Lower lobe of right lung (tissue), 2 donors: Measurements from ENCODE around the gene ANXA2R. TPM values are rescaled to one million over a fixed set of nuclear protein-coding genes. Genes with fewer than 3 reads are reported as not detected.

ENCODE experiments used
- ATAC-seq, 2 donors: fragments of 200-7000 bp; cut with Tn5 transposase; one replicate each; pipeline ENCODE4 v1.9.1; 2020 to 2022; ENCODE audit warnings: mild to moderate bottlenecking in 2 of 2, moderate library complexity in 2 of 2
- DNase-seq: peaks from one replicate; pipeline ENCODE4 v3.0.0-alpha.2; 2020
- H3K27ac ChIP-seq: fragments of 200-600 bp; one replicate; pipeline ENCODE4 v1.8.0; 2022
- H3K27me3 ChIP-seq: fragments of 200-600 bp; one replicate; pipeline ENCODE4 v1.8.0; 2022; ENCODE audit warnings: low read depth
- H3K36me3 ChIP-seq: fragments of 200-600 bp; one replicate; pipeline ENCODE4 v1.8.0; 2022; ENCODE audit warnings: mild to moderate bottlenecking
- H3K4me1 ChIP-seq: fragments of 200-600 bp; one replicate; pipeline ENCODE4 v1.8.0; 2022
- H3K4me3 ChIP-seq: fragments of 200-600 bp; one replicate; pipeline ENCODE4 v1.8.0; 2022; ENCODE audit warnings: mild to moderate bottlenecking
- H3K9me3 ChIP-seq: fragments of 200-600 bp; one replicate; pipeline ENCODE4 v1.8.0; 2022
- intact Hi-C: fragments of 100-400 bp; cut with DNase I; formaldehyde crosslinking; loops from one replicate; pipeline ENCODE4 v1.11.0; 2022
- total RNA-seq: library from RNA; stranded (reverse); fragmentation: NEBNext Ultra II Directional; extraction: Animal tissue kit (Norgen Biotek cat#: 25700); gene quantifications from one replicate; pipeline ENCODE4 v1.2.1, GENCODE V29; 2021
- TF ChIP-seq, protein P1 (sequence below): fragments of 200-600 bp; IDR thresholded peaks from one replicate; pipeline ENCODE4 v1.8.0; 2022; ENCODE audit warnings: antibody characterized with exemption, mild to moderate bottlenecking
- donor health status: DM: no; HTN: yes; CAD: no; lungs with severe emphysema.

ANXA2R gene
- total RNA-seq, 1 donor from 2014 or later = 4.4 TPM

GRCh38 chr5:43041110-43041668, 1.1 kb upstream of the ANXA2R start:
- H3K27me3 ChIP-seq = peaks cover 17% of the 10 kb centered on the region
- ATAC-seq (peak; percentile 0 to 4), DNase-seq (peak; percentile 67)
- peaks cover 5% of the 10 kb centered on the region for H3K36me3 ChIP-seq
- peak overlapping the region; percentile 66 for H3K4me3 ChIP-seq
- no peaks in the 10 kb centered on the region for H3K9me3 ChIP-seq
- H3K4me1 ChIP-seq = peaks cover 14% of the 10 kb centered on the region
- H3K27ac ChIP-seq = peak overlapping the region; percentile 98
- intact Hi-C loops = no loop called here
- TF ChIP-seq, protein P1, sequence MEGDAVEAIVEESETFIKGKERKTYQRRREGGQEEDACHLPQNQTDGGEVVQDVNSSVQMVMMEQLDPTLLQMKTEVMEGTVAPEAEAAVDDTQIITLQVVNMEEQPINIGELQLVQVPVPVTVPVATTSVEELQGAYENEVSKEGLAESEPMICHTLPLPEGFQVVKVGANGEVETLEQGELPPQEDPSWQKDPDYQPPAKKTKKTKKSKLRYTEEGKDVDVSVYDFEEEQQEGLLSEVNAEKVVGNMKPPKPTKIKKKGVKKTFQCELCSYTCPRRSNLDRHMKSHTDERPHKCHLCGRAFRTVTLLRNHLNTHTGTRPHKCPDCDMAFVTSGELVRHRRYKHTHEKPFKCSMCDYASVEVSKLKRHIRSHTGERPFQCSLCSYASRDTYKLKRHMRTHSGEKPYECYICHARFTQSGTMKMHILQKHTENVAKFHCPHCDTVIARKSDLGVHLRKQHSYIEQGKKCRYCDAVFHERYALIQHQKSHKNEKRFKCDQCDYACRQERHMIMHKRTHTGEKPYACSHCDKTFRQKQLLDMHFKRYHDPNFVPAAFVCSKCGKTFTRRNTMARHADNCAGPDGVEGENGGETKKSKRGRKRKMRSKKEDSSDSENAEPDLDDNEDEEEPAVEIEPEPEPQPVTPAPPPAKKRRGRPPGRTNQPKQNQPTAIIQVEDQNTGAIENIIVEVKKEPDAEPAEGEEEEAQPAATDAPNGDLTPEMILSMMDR = no peak

GRCh38 chr5:43039471-43040286, 440 bp downstream of the ANXA2R start:
- Histone ChIP-seq H3K9me3 (no peaks in the 10 kb centered on the region), H3K27ac (peak overlapping the region; percentile 98), H3K4me1 (peaks cover 19% of the 10 kb centered on the region), H3K4me3 (peak overlapping the region; percentile 66), H3K27me3 (peaks cover 22% of the 10 kb centered on the region), H3K36me3 (no peaks in the 10 kb centered on the region)
- intact Hi-C loops = no loop called here
- DNase-seq = peak; percentile 80
- peak; percentile 20 to 22 for ATAC-seq
- TF ChIP-seq, protein P1 = peak; percentile 9

DNA sequence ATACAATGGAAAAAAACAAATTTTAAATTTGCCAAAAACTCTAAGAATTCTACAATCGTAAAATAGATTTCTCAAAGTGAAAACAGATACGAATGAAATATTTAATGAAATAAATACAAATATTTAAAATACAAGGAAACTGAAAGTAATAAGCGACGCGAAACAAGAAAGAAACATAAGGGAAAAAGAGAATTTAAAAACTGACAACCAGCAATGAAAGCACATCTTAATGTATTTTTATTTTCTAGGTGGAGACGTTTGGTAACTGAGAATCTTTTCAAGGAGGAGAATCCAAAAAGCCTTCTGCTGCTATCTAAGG, 1.0 kb downstream of the ANXA2R start:
- peaks cover 22% of the 10 kb centered on the region for H3K4me1 ChIP-seq
- no peak for DNase-seq
- TF ChIP-seq, protein P1 = no peak
- no peak for ATAC-seq
- H3K4me3 ChIP-seq = peak overlapping the region; percentile 66
- peaks cover 27% of the 10 kb centered on the region for H3K27me3 ChIP-seq
- H3K9me3 ChIP-seq = no peaks in the 10 kb centered on the region
- H3K27ac ChIP-seq = peak overlapping the region; percentile 98
- intact Hi-C loops = no loop called here
- no peaks in the 10 kb centered on the region for H3K36me3 ChIP-seq

DNA sequence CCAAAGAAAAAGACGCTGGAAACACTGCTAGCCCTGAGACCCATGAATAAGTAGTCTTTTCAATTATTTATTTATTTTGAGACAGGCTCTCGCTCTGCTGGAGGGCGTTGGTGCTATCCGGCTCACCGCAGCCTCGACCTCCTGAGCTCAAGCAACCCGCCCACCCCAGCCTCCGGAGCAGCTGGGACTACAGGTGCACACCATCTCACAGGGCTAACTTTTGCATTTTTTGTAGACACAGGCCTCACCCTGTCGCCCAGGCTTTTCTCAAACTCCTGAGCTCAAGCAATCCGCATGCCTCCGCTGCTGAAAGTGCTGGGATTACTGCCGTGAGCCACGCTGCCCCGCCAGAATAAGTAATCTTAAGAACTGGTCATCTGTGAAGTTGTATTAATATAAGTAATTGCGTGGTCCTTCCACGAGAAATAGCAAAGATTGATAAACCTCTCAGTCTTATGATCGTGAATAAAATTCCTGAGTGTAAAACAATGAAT, 1.6 kb downstream of the ANXA2R start:
- Histone ChIP-seq H3K4me3 (peak overlapping the region; percentile 66), H3K36me3 (no peaks in the 10 kb centered on the region), H3K27me3 (peaks cover 30% of the 10 kb centered on the region), H3K9me3 (no peaks in the 10 kb centered on the region), H3K27ac (peak overlapping the region; percentile 83), H3K4me1 (peaks cover 22% of the 10 kb centered on the region)
- intact Hi-C loops = no loop called here
- TF ChIP-seq, protein P1 = no peak
- ATAC-seq (no peak), DNase-seq (no peak)

GRCh38 chr5:43037636-43038495, 2.3 kb downstream of the ANXA2R start:
- Histone ChIP-seq H3K9me3 (no peaks in the 10 kb centered on the region), H3K36me3 (no peaks in the 10 kb centered on the region), H3K4me1 (peaks cover 22% of the 10 kb centered on the region), H3K4me3 (peak overlapping the region; percentile 66), H3K27ac (peak overlapping the region; percentile 83), H3K27me3 (peaks cover 30% of the 10 kb centered on the region)
- DNase-seq (no peak), ATAC-seq (no peak)
- TF ChIP-seq, protein P1 = no peak
- intact Hi-C loops = no loop called here
